Endothelial cell (in vitro differentiated cells): ENCODE results near the gene BLTP3B. TPM values are rescaled to one million over a fixed set of nuclear protein-coding genes. Genes with fewer than 3 reads are reported as not detected.
"Not testable (repeated sequence)": the region's sequence is repeated elsewhere in the genome, so short reads cannot be mapped to it uniquely, and the experiment has no call there.

Source experiments
- DNase-seq: peaks from one replicate; pipeline ENCODE4 v3.0.0; 2021; ENCODE audit warnings: low spot score
- H3K27ac Mint-ChIP-seq: one replicate; pipeline ENCODE4 v1.8.0; 2021; ENCODE audit warnings: mixed read lengths, inconsistent platforms; ENCODE audit not compliant: unreplicated experiment
- H3K27me3 Mint-ChIP-seq: one replicate; pipeline ENCODE4 v1.8.0; 2021; ENCODE audit warnings: mild to moderate bottlenecking, moderate library complexity, mixed read lengths, inconsistent platforms; ENCODE audit not compliant: unreplicated experiment
- H3K36me3 Mint-ChIP-seq: one replicate; pipeline ENCODE4 v1.8.0; 2021; ENCODE audit warnings: mild to moderate bottlenecking, low read depth, mixed read lengths, inconsistent platforms; ENCODE audit not compliant: unreplicated experiment
- H3K4me1 Mint-ChIP-seq: one replicate; pipeline ENCODE4 v1.8.0; 2021; ENCODE audit warnings: mild to moderate bottlenecking, mixed read lengths, inconsistent platforms; ENCODE audit not compliant: unreplicated experiment
- H3K4me3 Mint-ChIP-seq: one replicate; pipeline ENCODE4 v1.8.0; 2021; ENCODE audit warnings: mild to moderate bottlenecking, mixed read lengths, inconsistent platforms; ENCODE audit not compliant: unreplicated experiment
- H3K9me3 Mint-ChIP-seq: one replicate; pipeline ENCODE4 v1.8.0; 2021; ENCODE audit warnings: mixed read lengths, inconsistent platforms; ENCODE audit not compliant: unreplicated experiment
- CTCF ChIP-seq: fragments of 200-600 bp; sonication (generic); IDR thresholded peaks from one replicate; pipeline ENCODE4 v1.5.0; 2021; ENCODE audit warnings: antibody characterized with exemption; ENCODE audit not compliant: unreplicated experiment
- long read RNA-seq: library from polyadenylated mRNA; unstranded; transcript quantifications from one replicate; pipeline ENCODE4 v2.0.0, GENCODE V29; 2020; ENCODE audit not compliant: unreplicated experiment
- total RNA-seq: library from RNA; stranded (reverse); fragmentation: NEBNext Ultra II Directional; extraction: Animal tissue kit (Norgen Biotek cat#: 25700); gene quantifications from one replicate; pipeline ENCODE4 v1.2.1, GENCODE V29; 2021; ENCODE audit not compliant: unreplicated experiment

Gene BLTP3B
- total RNA-seq, result 14.3 TPM
- long read RNA-seq, partial matches to known transcripts, result 1 of 2 reads
- long read RNA-seq, other reads (novel, unspliced or antisense), result 1 of 2 reads

GRCh38 chr12:100142851-100143559 lies at the start of gene BLTP3B:
TSS of gene BLTP3B (minus strand) at chr12:100142874. CDS start at chr12:100142635, 239 bp downstream.
- no peaks in the 10 kb centered on the region for H3K36me3 Mint-ChIP-seq

DNA sequence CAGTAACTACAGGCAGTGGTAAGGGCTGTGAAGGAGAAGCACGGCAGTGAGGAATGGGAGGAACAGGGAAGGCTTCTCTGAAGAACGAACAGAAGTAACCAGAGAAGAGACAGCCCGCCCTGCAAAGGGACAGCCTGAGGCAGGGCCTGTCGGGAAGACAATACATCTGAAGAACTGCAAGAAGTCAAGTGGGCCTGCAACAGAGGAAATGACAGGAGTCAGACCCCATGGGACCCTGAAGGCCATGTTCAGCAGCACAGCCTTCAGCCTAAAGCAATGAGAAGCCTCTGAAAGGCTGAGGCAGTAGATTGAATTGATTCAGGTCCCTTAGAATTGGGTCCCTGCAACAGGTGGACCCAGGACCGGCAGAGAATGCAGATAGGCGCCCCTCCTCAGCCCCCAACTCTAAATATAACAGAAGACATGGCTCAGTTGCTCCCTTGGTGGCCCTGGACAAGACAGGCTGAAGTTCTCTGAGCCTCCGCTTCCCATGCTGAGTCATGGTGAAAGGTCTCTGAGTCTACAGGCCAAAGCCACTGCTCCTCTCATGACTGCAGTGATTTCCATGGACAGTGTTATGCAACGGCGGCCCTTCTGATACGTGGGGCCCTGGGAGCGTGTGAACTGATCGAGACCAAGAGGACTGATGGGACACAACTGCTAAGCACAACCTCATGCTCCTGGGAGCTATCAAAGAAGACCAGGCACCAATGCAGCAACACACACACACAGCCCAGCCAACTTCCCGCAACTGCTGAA lies 47.1 kb upstream of the BLTP3B start:
- H3K9me3 Mint-ChIP-seq, result no peaks in the 10 kb centered on the region
- peaks cover 3% of the 10 kb centered on the region for H3K4me1 Mint-ChIP-seq
- no peaks in the 10 kb centered on the region for H3K36me3 Mint-ChIP-seq
- DNase-seq, result no peak
- peaks cover 8% of the 10 kb centered on the region for H3K27me3 Mint-ChIP-seq
- no peak overlapping the region for H3K27ac Mint-ChIP-seq
- H3K4me3 Mint-ChIP-seq, result no peak overlapping the region
- no peak for TF ChIP-seq CTCF

More at GRCh38 chr12:100142851-100143559, at the start of gene BLTP3B:
- Mint-ChIP-seq H3K4me1 (peaks cover 22% of the 10 kb centered on the region), H3K4me3 (peak within 1 kb of the TSS; percentile 97), H3K27me3 (peaks cover 4% of the 10 kb centered on the region), H3K27ac (peak within 1 kb of the TSS; percentile 96), H3K9me3 (no peaks in the 10 kb centered on the region)
- no peak for TF ChIP-seq CTCF
- peak; percentile 92 for DNase-seq

DNA sequence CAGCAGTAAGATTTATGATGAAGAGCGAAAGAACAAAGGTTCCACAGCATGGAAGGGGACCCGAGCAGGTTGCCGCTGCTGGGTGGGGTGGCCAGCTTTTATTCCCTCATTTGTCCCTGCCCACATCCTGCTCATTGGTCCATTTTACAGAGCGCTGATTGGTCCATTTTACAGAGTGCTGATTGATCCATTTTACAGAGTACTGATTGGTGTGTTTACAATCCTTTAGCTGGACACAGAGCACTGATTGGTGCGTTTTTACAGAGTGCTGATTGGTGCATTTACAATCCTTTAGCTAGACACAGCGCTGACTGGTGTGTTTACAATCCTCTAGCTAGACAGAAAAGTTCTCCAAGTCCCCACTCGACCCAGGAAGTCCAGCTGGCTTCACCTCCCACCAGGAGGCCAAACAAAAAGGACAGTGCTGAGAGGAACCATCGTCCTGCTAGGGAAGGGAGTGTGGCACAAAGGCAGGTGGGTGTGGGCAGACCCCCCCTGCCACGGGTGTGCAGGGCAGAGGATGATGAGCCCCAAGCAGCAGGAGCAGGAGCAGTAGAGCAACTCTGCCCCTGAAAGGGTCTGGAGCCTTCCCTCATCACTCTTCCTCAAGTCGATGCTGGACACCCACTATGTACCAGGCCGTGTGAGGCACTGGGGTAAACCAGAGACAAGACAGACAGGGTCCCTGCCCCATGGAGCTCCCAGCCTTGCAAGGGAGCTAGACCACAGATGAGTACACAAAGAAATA lies 46.4 kb upstream of the BLTP3B start:
- not testable (repeated sequence) for DNase-seq, H3K4me3 Mint-ChIP-seq, H3K27ac Mint-ChIP-seq, H3K4me1 Mint-ChIP-seq, H3K9me3 Mint-ChIP-seq, H3K27me3 Mint-ChIP-seq, H3K36me3 Mint-ChIP-seq

DNA sequence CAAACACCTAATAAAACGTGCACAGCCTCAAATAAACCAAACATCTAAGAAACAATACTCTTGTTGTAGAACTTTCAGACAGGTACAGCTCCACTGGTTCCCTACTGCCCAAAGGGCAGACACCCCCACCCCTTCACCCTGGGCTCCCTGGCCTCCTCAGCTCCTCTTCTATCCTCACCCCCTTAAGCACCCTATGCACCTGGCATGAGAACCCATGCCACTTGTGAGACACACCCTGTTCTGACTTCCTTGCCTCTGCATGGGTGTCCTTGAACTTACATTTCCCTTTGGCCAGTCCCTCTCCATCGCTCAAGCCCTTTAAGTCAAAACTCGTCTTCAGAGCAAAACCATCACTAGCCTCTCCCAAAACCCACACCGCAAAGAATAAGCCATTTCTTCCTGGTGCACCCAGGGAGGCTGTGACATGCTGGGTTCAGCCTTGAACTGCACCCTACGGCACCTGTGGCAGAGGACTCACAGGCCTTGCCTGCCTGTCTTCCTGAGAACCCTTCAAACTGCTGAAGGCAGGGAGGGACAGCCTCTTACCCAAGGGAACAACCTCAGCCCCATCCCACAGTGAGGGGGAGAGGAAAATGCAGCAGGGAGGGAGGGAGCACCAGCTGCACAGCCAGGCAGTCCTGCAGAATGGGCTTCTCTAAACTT lies 45.3 kb upstream of the BLTP3B start:
- no peak for TF ChIP-seq CTCF
- peaks cover 3% of the 10 kb centered on the region for H3K4me1 Mint-ChIP-seq
- H3K27ac Mint-ChIP-seq, result no peak overlapping the region
- no peak for DNase-seq
- H3K36me3 Mint-ChIP-seq, result no peaks in the 10 kb centered on the region
- no peaks in the 10 kb centered on the region for H3K9me3 Mint-ChIP-seq
- peak overlapping the region; percentile 6 for H3K4me3 Mint-ChIP-seq
- peaks cover 8% of the 10 kb centered on the region for H3K27me3 Mint-ChIP-seq

- H3K9me3 Mint-ChIP-seq, result no peaks in the 10 kb centered on the region
- no peak overlapping the region for H3K27ac Mint-ChIP-seq
- H3K36me3 Mint-ChIP-seq, result no peaks in the 10 kb centered on the region
- H3K4me1 Mint-ChIP-seq, result peaks cover 3% of the 10 kb centered on the region
- no peak overlapping the region for H3K4me3 Mint-ChIP-seq
- no peak for DNase-seq
- peaks cover 3% of the 10 kb centered on the region for H3K27me3 Mint-ChIP-seq
- TF ChIP-seq CTCF, result no peak
Observed at GRCh38 chr12:100187068-100187467, 44.4 kb upstream of the BLTP3B start.
